ENCODE results near the gene HBA2. TPM values are rescaled to one million over a fixed set of nuclear protein-coding genes. Genes with fewer than 3 reads are reported as not detected.

Gene HBA2
- total and polyA plus RNA-seq, 2 of the 4 experiments (the other 2 are of a cell fraction), result not detected

DNA sequence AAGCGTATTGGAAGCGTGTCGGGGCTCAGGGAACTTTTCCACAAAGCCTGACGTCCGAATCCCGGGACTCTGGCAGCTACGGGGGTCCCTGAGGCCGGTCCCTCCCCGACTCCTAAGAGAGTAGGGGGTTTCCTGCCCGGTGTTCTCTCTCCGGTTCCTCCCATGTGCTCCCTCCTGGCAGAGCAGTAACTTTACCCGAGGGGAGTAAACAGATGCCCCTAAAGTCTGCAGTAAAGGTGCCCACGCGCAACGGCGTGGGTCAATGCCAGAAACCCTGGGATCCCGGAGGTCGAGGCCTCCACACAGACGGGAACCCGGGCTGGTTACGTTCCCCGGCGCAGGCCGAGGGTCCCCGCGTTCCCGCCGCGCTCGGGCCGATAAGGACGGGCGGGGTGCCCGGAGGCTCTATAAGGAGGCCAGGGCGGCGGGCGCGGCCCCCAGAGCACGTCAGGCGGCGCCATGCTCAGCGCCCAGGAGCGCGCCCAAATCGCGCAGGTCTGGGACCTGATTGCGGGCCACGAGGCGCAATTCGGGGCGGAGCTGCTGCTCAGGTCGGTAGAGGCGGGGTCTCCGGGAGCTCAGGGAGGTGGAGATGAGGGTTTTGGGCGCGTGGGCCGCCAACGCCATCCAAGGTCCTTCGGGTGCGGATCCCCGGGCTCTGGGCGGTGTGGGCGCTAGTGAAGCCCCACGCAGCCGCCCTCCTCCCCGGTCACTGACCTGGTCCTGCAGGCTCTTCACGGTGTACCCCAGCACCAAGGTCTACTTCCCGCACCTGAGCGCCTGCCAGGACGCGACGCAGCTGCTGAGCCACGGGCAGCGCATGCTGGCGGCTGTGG lies 6.9 kb upstream of the HBA2 start, which contains the start of gene HBM (continued):
- TF ChIP-seq, protein P1, sequence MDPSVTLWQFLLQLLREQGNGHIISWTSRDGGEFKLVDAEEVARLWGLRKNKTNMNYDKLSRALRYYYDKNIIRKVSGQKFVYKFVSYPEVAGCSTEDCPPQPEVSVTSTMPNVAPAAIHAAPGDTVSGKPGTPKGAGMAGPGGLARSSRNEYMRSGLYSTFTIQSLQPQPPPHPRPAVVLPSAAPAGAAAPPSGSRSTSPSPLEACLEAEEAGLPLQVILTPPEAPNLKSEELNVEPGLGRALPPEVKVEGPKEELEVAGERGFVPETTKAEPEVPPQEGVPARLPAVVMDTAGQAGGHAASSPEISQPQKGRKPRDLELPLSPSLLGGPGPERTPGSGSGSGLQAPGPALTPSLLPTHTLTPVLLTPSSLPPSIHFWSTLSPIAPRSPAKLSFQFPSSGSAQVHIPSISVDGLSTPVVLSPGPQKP (IDR thresholded peaks at IDR 0.05; ENCODE audit: borderline replicate concordance, low read depth, low read length), result no peak

DNA sequence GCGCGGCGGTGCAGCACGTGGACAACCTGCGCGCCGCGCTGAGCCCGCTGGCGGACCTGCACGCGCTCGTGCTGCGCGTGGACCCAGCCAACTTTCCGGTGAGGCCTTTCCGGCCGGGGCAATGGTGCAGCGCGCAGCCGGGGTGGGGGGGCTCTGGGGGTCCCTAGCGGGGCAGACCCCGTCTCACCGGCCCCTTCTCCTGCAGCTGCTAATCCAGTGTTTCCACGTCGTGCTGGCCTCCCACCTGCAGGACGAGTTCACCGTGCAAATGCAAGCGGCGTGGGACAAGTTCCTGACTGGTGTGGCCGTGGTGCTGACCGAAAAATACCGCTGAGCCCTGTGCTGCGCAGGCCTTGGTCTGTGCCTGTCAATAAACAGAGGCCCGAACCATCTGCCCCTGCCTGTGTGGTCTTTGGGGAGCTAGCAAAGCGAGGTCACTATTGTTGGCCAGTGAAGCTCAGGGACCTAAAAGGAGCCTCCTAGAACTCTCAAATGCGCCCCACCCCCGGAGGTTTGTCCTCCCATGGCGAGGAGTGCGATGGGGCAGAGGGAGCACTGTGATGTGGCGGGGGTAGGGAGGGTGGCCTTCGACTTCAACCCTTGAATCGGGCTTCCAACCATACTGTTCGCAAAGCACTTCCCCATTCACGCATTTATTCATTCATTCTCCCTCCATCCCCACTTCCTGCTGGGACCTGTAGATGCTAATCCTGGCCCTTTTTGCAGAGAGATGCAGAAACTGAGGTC lies 6.1 kb upstream of the HBA2 start:
- 5% methylated on average over 28 of the region's 45 CpGs; no CpG with 5 or more reads in 1 of the 2 experiments for WGBS, 2 experiments (ENCODE audit: extremely low coverage in 2 of 2, insufficient read length in 1 of 2)
- intact Hi-C loops (cut with micrococcal nuclease), result no loop called here
- Histone ChIP-seq H3K4me2 (ENCODE audit: low read depth, low read length) (no peak overlapping the region), H4K20me1 (ENCODE audit: insufficient read depth, low read length) (peaks cover 5% of the 10 kb centered on the region), H3K14ac (replicated peaks; ENCODE audit: low read depth, low read length) (no peak overlapping the region), H2AK5ac (ENCODE audit: low read depth, low read length) (no peak overlapping the region), H3K4me1 (ENCODE audit: control insufficient read depth, insufficient read depth, low read length) (no peaks in the 10 kb centered on the region; the same call in 1 of the 2 replicates), H3K9me3 (ENCODE audit: control insufficient read depth, insufficient read depth, low read length) (no peaks in the 10 kb centered on the region; the same call in none of the 2 replicates), H3K4me3 (ENCODE audit: insufficient read depth, low read depth, low read length) (no peak overlapping the region), H4K8ac (ENCODE audit: low read depth in 2 of 2, low read length in 2 of 2) (no peak overlapping the region), H3K18ac (ENCODE audit: low read depth, low read length) (no peak overlapping the region), H3K9ac (ENCODE audit: low read depth, low read length) (no peak overlapping the region), H3K27ac (ENCODE audit: insufficient read depth, low read length) (no peak overlapping the region), H3K79me1 (ENCODE audit: low read depth in 1 of 2, low read length in 2 of 2) (no peaks in the 10 kb centered on the region), H2BK20ac (ENCODE audit: low read depth, low read length) (no peak overlapping the region), H3K23ac (ENCODE audit: low read depth, low read length) (no peak overlapping the region), H2BK120ac (ENCODE audit: low read depth, low read length) (no peak overlapping the region), H3K56ac (ENCODE audit: extremely low read depth, insufficient read depth, low read length) (no peak overlapping the region), H4K91ac (ENCODE audit: insufficient read depth, low read depth, low read length) (no peak overlapping the region), H2BK15ac (ENCODE audit: low read depth, low read length) (no peak overlapping the region), H4K5ac (ENCODE audit: low read depth, low read length) (no peak overlapping the region), H3K27me3 (ENCODE audit: control insufficient read depth, insufficient read depth, low read length) (peaks cover 58% of the 10 kb centered on the region), H3K4ac (ENCODE audit: low read depth, low read length) (no peak overlapping the region), H3K36me3 (ENCODE audit: control insufficient read depth, insufficient read depth, low read length) (no peaks in the 10 kb centered on the region), H2BK5ac (ENCODE audit: low read depth, low read length, poor library complexity, severe bottlenecking) (no peak overlapping the region), H2AK9ac (replicated peaks; ENCODE audit: low read depth, low read length, poor library complexity) (no peak overlapping the region), H3K9me1 (ENCODE audit: insufficient read depth, low read length) (0 out of 2 replicates have a peak, but pooled peaks cover 4% of the 10 kb centered on the region), H2AFZ (replicated peaks; ENCODE audit: low read length, poor library complexity) (peak overlapping the region; percentile 43)
- dilution Hi-C loops (cut with HindIII; ENCODE audit: low sequenced_read_pairs, unreplicated experiment), result no loop called here
- in situ Hi-C loops (cut with MboI; ENCODE audit: low sequenced_read_pairs), result no loop called here
- BruUV-seq (replicated peaks), result no TSS peak
- POLR2A ChIA-PET (ENCODE audit: unreplicated experiment), result interaction anchor here (0.6 kb wide), 1 partner anchor 8 kb away, joined by 12 read pairs; no protein-coding TSS in a partner anchor
- CTCF ChIA-PET, result interaction anchor here (2.3 kb wide), 1 partner anchor 60 kb away, joined by 8 read pairs; no protein-coding TSS in a partner anchor
- no peak for DNase-seq
- no peak for ATAC-seq (ENCODE audit: low read depth)
- TF ChIP-seq CEBPB (IDR thresholded peaks at IDR 0.05; ENCODE audit: low read depth, low read length) (no peak), MAZ (IDR thresholded peaks at IDR 0.05; ENCODE audit: borderline replicate concordance, low read depth, low read length) (no peak), BHLHE40 (IDR thresholded peaks at IDR 0.05; ENCODE audit: low read depth, low read length) (no peak), RAD21 (IDR thresholded peaks at IDR 0.05; ENCODE audit: low read length) (no peak), POLR2A (IDR thresholded peaks at IDR 0.05; ENCODE audit: low read depth, low read length) (no peak), SMC3 (IDR thresholded peaks at IDR 0.05; ENCODE audit: low read depth, low read length) (no peak), MAFK (IDR thresholded peaks at IDR 0.05; ENCODE audit: low read depth, low read length) (no peak), CHD1 (IDR thresholded peaks at IDR 0.05; ENCODE audit: low read depth, low read length) (no peak), FOS (IDR thresholded peaks at IDR 0.05; ENCODE audit: low read depth, low read length) (no peak)
- TF ChIP-seq, protein P1 (IDR thresholded peaks at IDR 0.05; ENCODE audit: borderline replicate concordance, low read depth, low read length), result no peak
- TF ChIP-seq, protein P2, sequence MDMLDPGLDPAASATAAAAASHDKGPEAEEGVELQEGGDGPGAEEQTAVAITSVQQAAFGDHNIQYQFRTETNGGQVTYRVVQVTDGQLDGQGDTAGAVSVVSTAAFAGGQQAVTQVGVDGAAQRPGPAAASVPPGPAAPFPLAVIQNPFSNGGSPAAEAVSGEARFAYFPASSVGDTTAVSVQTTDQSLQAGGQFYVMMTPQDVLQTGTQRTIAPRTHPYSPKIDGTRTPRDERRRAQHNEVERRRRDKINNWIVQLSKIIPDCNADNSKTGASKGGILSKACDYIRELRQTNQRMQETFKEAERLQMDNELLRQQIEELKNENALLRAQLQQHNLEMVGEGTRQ (IDR thresholded peaks at IDR 0.05; ENCODE audit: low read depth, low read length), result no peak
